DOHH2 (cell line): ENCODE measurements around the gene CERCAM.

Experiments used
- H3F3A ChIP-seq: fragments of 200-600 bp; sonication (generic), shearing (Covaris generic); 2 replicates; pipeline ENCODE4 v1.6.0; 2016; ENCODE audit warnings: antibody characterized with exemption, mild to moderate bottlenecking; ENCODE audit not compliant: control insufficient read depth, insufficient read depth
- H3K27ac ChIP-seq: fragments of 200-600 bp; sonication (generic); 2 replicates; pipeline ENCODE4 v1.5.1; 2014; ENCODE audit warnings: low read depth, mild to moderate bottlenecking, low read length, moderate library complexity
- H3K27me3 ChIP-seq: fragments of 200-600 bp; sonication (generic); 2 replicates; pipeline ENCODE4 v1.6.1; 2014; ENCODE audit warnings: mild to moderate bottlenecking, low read length, mixed read lengths; ENCODE audit not compliant: control insufficient read depth
- H3K36me3 ChIP-seq: fragments of 200-600 bp; sonication (generic); 2 replicates; pipeline ENCODE4 v1.6.1; 2014; ENCODE audit warnings: mild to moderate bottlenecking, low read length, moderate library complexity, mixed read lengths; ENCODE audit not compliant: control insufficient read depth
- H3K4me1 ChIP-seq: fragments of 200-600 bp; sonication (generic); 2 replicates; pipeline ENCODE4 v1.6.1; 2014; ENCODE audit warnings: mild to moderate bottlenecking, low read length, mixed read lengths; ENCODE audit not compliant: control insufficient read depth
- H3K4me2 ChIP-seq: fragments of 200-600 bp; sonication (generic); 2 replicates; pipeline ENCODE4 v1.6.0; 2014; ENCODE audit warnings: mild to moderate bottlenecking, low read length, moderate library complexity
- H3K4me3 ChIP-seq: fragments of 200-600 bp; sonication (generic); 2 replicates; pipeline ENCODE4 v1.5.1; 2014; ENCODE audit warnings: mild to moderate bottlenecking, low read length, mixed read lengths
- H3K79me2 ChIP-seq: fragments of 200-600 bp; sonication (generic); 2 replicates; pipeline ENCODE4 v1.6.1; 2014; ENCODE audit warnings: mild to moderate bottlenecking, low read length, mixed read lengths; ENCODE audit not compliant: control insufficient read depth
- H3K9me2 ChIP-seq: fragments of 200-600 bp; sonication (generic); replicated peaks from 2 replicates; pipeline ENCODE4 v1.6.1; 2014; ENCODE audit warnings: mild to moderate bottlenecking, low read length, mixed read lengths; ENCODE audit not compliant: control insufficient read depth
- H3K9me3 ChIP-seq: fragments of 200-600 bp; sonication (generic); 2 replicates; pipeline ENCODE4 v1.6.1; 2014; ENCODE audit warnings: antibody characterized with exemption, low read length, mixed read lengths; ENCODE audit not compliant: control insufficient read depth, insufficient read depth
- H4K20me1 ChIP-seq: fragments of 200-600 bp; sonication (generic); 2 replicates; pipeline ENCODE4 v1.6.0; 2014; ENCODE audit warnings: low read depth, mild to moderate bottlenecking, antibody characterized with exemption, low read length, moderate library complexity; ENCODE audit not compliant: control insufficient read depth, insufficient read depth
- EZH2phosphoT487 ChIP-seq: fragments of 200-600 bp; sonication (generic); IDR thresholded peaks from 2 replicates; pipeline ENCODE4 v1.6.1; 2017; ENCODE audit warnings: borderline replicate concordance, mild to moderate bottlenecking, antibody characterized with exemption, low read length, moderate library complexity, mixed read lengths
- TF ChIP-seq, protein P1 (sequence below): fragments of 200-600 bp; sonication (generic); IDR thresholded peaks from one replicate; pipeline ENCODE4 v1.5.1; 2014; ENCODE audit warnings: antibody characterized with exemption, mild to moderate bottlenecking, low read depth, low read length; ENCODE audit not compliant: poor library complexity, severe bottlenecking

Gene CERCAM

DNA sequence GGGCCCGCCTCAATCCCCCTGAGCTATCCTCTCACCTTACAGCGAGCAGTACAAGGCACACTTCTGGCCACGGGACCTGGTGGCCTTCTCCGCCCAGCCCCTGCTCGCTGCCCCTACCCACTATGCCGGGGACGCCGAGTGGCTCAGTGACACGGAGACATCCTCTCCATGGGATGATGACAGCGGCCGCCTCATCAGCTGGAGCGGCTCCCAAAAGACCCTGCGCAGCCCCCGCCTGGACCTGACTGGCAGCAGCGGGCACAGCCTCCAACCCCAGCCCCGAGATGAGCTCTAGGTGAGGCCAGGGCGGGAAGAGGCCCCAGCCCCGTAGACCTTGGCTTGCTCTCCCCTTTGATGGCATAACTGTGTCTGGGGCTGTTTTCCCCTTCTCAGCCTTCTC lies 15.0 kb downstream of the CERCAM start:
- Histone ChIP-seq H4K20me1 (no peaks in the 10 kb centered on the region), H3F3A (no peaks in the 10 kb centered on the region), H3K79me2 (no peaks in the 10 kb centered on the region), H3K27me3 (no peaks in the 10 kb centered on the region), H3K4me3 (no peak overlapping the region), H3K27ac (no peak overlapping the region), H3K4me2 (no peak overlapping the region), H3K9me2 (no peaks in the 10 kb centered on the region), H3K4me1 (peaks cover 8% of the 10 kb centered on the region), H3K36me3 (no peaks in the 10 kb centered on the region), H3K9me3 (no peaks in the 10 kb centered on the region)
- TF ChIP-seq, protein P1, sequence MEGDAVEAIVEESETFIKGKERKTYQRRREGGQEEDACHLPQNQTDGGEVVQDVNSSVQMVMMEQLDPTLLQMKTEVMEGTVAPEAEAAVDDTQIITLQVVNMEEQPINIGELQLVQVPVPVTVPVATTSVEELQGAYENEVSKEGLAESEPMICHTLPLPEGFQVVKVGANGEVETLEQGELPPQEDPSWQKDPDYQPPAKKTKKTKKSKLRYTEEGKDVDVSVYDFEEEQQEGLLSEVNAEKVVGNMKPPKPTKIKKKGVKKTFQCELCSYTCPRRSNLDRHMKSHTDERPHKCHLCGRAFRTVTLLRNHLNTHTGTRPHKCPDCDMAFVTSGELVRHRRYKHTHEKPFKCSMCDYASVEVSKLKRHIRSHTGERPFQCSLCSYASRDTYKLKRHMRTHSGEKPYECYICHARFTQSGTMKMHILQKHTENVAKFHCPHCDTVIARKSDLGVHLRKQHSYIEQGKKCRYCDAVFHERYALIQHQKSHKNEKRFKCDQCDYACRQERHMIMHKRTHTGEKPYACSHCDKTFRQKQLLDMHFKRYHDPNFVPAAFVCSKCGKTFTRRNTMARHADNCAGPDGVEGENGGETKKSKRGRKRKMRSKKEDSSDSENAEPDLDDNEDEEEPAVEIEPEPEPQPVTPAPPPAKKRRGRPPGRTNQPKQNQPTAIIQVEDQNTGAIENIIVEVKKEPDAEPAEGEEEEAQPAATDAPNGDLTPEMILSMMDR, result no peak
- no peak for TF ChIP-seq EZH2phosphoT487

DNA sequence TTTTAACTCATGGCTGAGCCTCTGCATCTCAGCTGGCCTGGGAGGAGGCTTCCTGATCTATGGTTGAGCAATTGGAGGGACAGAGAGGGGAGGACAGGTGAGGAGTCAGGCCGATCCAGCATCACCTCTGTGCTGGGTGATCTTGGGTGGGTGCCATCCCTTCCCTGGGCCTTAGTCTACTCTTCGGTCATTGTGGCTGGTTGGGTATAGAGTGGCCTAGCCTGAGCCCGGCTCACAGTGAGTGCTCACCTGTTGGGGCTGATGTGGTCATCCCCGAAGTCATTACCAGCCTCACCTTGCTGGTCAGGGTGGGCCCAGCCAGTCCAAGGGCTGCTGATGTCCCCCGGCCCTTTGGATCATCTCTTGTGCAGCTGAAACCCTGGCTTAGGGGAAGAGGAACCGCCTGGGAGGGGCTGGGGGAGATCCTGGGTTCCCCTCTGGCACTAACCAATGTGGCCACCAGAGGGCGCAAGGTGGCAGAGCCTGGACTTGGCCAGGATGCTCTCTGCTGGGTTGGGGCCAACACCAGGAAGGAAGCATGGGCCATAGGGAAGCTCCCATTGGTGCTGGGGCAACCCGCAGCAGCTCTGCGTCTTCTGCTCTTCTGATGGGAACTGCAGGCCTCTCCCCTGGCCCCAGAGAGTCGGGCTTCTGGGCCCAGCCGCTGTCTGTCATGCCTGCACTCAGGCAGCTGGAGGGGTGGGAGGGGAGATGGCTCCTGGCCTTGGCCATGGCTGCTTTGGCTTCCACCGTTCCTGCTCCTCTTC lies 17.9 kb downstream of the CERCAM start:
- Histone ChIP-seq H3K4me1 (peaks cover 8% of the 10 kb centered on the region), H3F3A (no peaks in the 10 kb centered on the region), H3K9me2 (no peaks in the 10 kb centered on the region), H3K36me3 (no peaks in the 10 kb centered on the region), H3K4me3 (no peak overlapping the region), H3K27ac (no peak overlapping the region), H3K79me2 (no peaks in the 10 kb centered on the region), H4K20me1 (no peaks in the 10 kb centered on the region), H3K4me2 (peak overlapping the region; percentile 24), H3K9me3 (no peaks in the 10 kb centered on the region), H3K27me3 (no peaks in the 10 kb centered on the region)
- TF ChIP-seq, protein P1, result peak; percentile 96
- no peak for TF ChIP-seq EZH2phosphoT487

DNA sequence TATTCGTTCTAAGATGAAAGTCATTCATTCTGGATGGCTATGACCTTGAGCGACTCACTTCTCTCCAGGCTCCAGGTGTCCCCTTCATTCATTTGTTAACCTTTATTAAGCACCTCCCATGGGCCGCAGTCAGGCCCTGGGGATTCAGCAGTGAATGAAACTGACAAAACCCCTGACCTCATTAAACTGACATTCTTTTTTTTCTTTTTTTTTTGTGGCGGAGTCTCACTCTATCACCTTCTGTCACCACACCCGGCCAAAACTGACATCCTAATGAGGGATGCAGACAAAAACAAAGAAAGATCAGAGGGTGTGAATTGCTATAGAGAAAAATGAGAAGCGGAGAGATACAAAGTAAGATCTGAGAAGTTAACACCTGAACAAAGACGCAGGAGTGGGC lies 18.6 kb downstream of the CERCAM start:
- TF ChIP-seq, protein P1, result no peak
- no peak for TF ChIP-seq EZH2phosphoT487
- H4K20me1 ChIP-seq, result no peaks in the 10 kb centered on the region
- H3K27ac ChIP-seq, result no peak overlapping the region
- no peaks in the 10 kb centered on the region for H3K9me2 ChIP-seq
- H3F3A ChIP-seq, result no peaks in the 10 kb centered on the region
- no peak overlapping the region for H3K4me2 ChIP-seq
- H3K4me1 ChIP-seq, result peaks cover 8% of the 10 kb centered on the region
- H3K36me3 ChIP-seq, result no peaks in the 10 kb centered on the region
- no peaks in the 10 kb centered on the region for H3K79me2 ChIP-seq
- H3K9me3 ChIP-seq, result no peaks in the 10 kb centered on the region
- H3K4me3 ChIP-seq, result no peak overlapping the region
- no peaks in the 10 kb centered on the region for H3K27me3 ChIP-seq
